ENCODE data around the gene ARHGEF7. TPM values are rescaled to one million over a fixed set of nuclear protein-coding genes. Genes with fewer than 3 reads are reported as not detected.

ARHGEF7 gene
- total RNA-seq, 1 donor from 2014 or later = 50.6 TPM

DNA sequence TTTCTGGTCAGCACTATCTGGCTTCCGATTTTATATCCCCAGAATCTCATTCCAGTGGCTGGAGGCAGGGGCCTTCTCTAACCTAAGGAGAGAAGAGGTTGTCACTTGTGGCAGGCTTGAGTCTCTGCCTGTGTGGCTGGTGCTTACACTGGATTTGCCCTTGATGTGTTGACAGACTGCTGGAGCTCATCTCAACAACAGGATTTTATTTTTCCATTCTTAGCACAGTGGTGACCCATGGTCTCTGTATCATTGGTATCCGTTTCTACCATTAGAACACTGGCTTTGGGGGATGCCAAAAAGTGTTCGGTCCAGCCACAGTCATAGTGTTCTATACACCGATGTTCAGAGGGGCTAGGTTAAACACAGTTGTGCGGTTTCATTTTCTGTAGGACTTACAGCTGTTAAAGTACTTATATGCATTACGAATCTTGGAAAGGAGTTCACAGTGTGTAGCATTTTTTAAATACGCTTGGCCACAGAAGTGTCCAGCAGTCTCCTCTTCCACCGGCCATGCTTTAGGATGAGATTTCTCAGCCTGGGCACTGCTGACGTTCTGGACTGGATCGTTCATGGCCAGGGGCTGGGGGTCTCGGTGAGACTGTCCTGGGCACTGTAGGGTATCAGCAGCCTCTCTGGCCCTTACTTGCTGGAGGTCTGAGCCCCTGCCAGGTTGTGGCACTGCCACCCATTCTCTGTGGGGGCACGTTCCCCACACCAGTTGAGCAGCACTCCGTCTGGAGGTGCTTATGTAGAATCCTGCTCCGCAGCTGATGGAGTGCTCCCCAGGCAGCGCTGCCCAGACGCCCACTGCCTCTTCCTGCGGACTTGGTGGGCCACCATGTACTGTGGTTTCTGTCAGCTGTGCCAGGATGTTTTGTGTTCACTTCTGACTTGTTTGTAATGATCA lies 163.9 kb downstream of the ARHGEF7 start:
- peak; percentile 73 for ATAC-seq
- DNase-seq (ENCODE audit: missing footprints) = no peak
- intact Hi-C loops (cut with DNase I) = loop anchor here (2.0 kb wide), 1 partner anchor 26 kb away; no protein-coding TSS in a partner anchor

DNA sequence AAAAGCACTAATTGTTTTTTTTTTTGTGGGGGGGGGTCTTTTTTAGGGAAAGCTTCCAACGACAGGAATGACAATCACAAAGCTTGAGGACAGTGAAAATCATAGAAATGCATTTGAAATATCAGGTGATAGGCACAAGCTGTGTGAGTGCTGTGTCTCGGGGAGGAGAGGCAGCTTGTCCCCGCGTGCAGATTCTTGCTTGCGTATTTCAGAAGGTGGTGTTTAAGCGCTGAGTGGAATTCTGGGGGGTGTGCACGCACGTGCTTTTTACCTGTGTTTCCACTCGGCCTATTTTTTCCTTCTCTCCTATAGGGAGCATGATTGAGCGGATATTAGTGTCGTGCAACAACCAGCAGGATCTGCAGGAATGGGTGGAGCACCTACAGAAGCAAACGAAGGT lies 165.1 kb downstream of the ARHGEF7 start:
- DNase-seq (ENCODE audit: missing footprints) = no peak
- intact Hi-C loops (cut with DNase I) = loop anchor here (10.0 kb wide), 1 partner anchor 215 kb away; no protein-coding TSS in a partner anchor
- no peak for ATAC-seq

DNA sequence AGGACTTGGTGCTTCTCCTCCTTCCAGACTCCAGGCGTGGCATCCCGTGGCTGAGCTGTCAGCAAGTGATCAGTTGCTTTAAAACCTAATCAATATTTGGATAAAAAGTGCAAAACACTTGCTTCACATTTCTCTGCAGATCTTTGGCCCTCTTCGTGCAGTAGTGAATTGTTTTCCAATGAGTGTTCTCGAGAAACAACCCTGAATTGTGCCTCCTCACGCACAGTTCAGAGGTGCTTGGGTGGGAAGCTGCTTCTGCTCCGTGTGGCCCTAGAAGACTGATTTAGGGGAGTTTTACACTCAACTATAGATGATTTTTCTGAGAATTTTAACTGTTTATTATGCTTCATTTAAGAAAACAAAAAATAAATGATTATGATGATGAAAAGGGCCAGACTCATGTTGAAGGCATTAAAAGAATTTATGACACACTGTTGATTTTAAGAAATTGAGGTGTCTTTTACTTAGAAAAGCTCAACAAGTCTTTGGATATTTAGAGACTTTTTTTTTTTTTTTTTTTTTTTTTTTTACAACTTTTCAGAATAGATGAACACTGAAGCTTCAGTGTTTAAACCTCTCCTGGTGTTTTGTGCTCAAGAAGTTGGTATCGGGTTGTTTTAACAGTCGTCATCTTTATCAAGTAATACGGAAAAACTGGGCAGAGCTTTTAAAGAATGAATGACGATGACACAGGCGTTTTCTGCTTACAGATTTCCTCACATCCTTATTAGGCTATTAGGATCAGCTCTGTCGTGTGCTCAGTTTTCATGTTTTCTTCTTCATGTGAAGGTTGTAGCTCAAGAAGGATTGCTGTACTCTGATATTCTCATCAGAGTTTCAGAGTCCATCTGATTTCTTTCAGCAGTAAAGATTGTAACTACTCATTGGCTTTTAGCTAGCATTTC lies 165.8 kb downstream of the ARHGEF7 start:
- DNase-seq (ENCODE audit: missing footprints) (no peak), ATAC-seq (no peak)
- intact Hi-C loops (cut with DNase I) = loop anchor here (10.0 kb wide), 1 partner anchor 216 kb away; no protein-coding TSS in a partner anchor

DNA sequence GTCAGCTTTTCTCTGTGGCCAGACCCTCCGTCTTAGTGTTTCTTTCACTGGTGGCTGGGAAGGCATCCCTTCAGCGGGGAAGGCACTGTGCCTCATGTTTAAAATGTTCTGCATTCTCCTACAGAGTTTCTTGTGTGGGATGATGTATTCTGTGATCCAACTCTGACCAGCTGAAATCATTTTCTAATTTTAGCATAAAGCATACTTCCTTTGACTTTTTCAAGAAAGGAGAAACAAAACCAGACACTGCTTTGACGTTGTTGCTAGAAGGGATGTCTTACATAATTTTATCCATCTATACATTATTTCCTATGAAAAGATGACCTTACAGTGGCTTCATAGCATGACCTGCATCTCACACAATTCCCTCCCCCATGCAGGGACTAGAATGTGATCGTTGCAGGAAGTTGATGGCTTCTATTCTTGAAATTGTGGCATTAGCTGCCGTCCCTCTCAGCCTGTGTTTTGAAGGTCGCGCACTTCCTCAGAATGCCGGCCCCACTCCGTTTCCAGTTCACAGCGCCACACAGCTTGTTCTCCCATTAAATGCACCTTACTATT lies 166.7 kb downstream of the ARHGEF7 start:
- DNase-seq (ENCODE audit: missing footprints) (no peak), ATAC-seq (peak; percentile 20)
- intact Hi-C loops (cut with DNase I) = loop anchor here (10.0 kb wide), 1 partner anchor 217 kb away; no protein-coding TSS in a partner anchor

DNA sequence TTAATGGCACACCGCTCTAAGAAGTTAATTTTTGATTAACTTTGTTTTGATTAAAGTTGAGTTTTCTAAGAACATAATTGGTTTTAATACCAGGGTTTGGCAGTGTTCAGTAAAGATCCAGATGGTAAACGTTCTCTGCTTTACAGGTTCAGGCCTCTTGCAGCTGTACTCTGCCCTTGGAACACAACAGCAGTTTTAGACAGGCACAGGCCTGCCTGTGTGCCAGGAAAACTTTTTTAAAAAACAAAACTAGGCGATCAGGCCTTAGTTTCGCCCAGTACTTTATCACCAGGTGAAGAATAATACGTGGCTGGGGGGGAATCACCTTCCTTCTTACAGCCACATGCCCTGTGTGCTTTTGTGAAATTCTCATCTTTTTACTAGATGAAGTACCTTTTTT lies 167.3 kb downstream of the ARHGEF7 start:
- intact Hi-C loops (cut with DNase I) = loop anchor here (10.0 kb wide), 1 partner anchor 218 kb away; no protein-coding TSS in a partner anchor
- DNase-seq (ENCODE audit: missing footprints) (no peak), ATAC-seq (no peak)

DNA sequence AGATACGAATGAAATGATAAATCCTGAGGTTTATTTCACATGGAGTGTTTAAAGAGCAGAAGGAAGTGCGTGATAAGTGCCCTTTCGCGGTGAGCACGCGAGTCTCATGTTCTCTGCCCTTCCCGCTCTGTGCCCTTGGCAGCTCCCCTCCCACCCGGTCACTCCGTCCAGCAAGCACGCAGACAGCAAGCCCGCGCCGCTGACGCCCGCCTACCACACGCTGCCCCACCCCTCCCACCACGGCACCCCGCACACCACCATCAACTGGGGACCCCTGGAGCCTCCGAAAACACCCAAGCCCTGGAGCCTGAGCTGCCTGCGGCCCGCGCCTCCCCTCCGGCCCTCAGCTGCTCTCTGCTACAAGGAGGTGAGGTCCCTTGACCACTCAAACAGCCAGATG lies 167.9 kb downstream of the ARHGEF7 start:
- intact Hi-C loops (cut with DNase I) = loop anchor here (10.0 kb wide), 1 partner anchor 218 kb away; no protein-coding TSS in a partner anchor
- ATAC-seq (peak; percentile 54), DNase-seq (ENCODE audit: missing footprints) (no peak)

DNA sequence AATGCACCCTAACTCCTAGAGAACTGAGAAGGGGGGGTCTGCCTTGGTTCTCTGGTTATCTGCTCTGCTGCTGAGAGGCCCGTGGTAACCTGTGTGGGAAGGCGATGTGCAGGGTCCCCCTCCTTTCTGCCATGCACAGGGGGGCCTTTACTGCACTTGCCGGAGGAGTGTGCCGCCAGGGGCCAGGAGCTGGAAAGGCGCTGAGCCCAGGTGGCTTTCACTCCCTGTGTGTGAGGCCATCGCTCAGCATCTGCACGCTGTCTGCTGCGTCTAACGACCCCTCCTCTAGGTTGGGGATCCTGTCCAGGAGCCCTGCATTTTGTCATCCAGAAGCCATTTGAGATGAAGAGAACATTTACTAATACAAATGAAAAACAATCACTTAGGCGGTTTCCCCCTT lies 168.3 kb downstream of the ARHGEF7 start:
- intact Hi-C loops (cut with DNase I) = loop anchor here (10.0 kb wide), 1 partner anchor 219 kb away; no protein-coding TSS in a partner anchor
- ATAC-seq = no peak

DNA sequence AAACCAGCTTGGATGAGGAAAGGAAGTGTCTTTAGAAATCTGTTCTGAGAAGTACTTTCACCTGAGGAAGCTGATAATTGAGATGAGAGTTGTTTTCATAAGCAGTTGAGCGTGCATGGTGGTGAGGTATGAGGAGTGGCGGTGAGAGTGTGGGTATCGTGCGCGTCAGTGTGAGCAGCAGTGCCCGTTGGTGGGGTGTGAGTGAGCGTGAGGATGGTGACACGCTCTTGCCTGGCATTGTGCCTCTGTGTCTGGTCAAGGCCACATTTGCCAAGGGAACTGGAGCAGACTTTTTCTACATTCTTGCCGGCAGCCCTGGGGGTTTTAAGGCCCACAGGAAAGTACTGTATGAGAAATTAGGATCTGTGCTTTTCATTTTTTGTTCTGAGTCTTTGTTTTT lies 168.9 kb downstream of the ARHGEF7 start:
- ATAC-seq (no peak), DNase-seq (ENCODE audit: missing footprints) (no peak)
- intact Hi-C loops (cut with DNase I) = loop anchor here (10.0 kb wide), 1 partner anchor 219 kb away; no protein-coding TSS in a partner anchor

More for the DNA sequence above, 168.3 kb downstream of the ARHGEF7 start:
- no peak for DNase-seq (ENCODE audit: missing footprints)

DNA sequence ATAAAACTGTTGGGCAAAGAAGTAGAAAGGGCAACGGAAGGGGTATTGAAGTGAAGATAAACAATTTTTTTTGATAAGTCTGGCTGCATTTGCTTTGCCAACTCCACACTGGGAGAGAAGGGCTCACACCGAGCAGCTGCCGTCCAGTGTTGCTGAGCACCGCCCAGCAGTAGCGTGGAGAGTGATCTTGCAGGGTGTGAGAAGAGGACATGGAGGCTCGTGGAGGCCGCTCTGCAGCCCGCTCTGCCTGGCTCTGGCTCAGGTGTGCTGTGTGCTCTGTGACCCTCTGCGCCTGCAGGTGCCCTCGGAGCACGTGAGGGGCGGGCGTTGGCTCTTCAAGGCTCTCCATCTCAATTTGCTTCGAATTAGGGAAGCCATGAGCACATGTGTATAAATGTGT lies 169.5 kb downstream of the ARHGEF7 start:
- DNase-seq (ENCODE audit: missing footprints) (no peak), ATAC-seq (no peak)
- intact Hi-C loops (cut with DNase I) = loop anchor here (10.0 kb wide), 1 partner anchor 220 kb away; no protein-coding TSS in a partner anchor

DNA sequence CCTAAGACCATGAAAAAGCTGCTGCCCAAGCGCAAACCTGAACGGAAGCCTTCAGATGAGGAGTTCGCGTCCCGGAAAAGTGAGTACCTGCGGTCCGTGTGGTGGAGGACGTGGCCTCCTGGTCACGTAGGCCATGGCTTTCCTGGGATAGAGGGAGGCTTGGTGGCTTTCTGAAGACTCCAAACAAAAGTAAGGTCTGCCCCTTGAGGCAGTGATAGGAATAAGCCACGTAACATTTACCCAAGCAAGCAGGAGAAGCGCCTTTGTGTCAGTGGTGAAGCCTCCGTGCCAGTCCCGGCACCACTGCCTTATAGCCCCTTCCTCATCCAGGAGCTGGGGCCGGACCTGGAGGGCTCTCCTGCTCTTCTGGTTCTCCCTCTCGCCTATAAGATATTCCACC lies 171.1 kb downstream of the ARHGEF7 start:
- intact Hi-C loops (cut with DNase I) = loop anchor here (10.0 kb wide), 1 partner anchor 221 kb away; no protein-coding TSS in a partner anchor
- DNase-seq (ENCODE audit: missing footprints) = no peak
- no peak for ATAC-seq

DNA sequence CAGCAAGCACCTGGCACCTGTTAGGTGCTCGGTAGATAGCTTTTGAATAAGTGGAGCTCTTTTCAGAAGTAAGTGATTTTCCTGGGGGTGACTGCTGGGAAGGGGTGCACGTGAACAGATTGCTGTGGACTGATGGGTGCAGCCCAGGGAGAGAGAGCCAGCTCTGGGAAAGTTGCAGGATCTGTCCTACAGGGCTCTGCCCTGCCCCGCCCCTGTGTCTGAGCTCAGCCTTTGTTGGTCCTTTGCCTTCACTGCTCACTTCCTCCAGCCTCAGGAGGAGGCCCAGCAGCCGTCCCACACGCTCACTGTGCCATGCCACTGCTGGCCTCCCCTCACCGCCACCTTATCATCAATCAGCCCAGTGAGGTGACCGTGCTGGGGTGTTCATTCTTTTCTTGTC lies 171.6 kb downstream of the ARHGEF7 start:
- ATAC-seq = no peak
- intact Hi-C loops (cut with DNase I) = loop anchor here (10.0 kb wide), 1 partner anchor 222 kb away; no protein-coding TSS in a partner anchor
- DNase-seq (ENCODE audit: missing footprints) = no peak

DNA sequence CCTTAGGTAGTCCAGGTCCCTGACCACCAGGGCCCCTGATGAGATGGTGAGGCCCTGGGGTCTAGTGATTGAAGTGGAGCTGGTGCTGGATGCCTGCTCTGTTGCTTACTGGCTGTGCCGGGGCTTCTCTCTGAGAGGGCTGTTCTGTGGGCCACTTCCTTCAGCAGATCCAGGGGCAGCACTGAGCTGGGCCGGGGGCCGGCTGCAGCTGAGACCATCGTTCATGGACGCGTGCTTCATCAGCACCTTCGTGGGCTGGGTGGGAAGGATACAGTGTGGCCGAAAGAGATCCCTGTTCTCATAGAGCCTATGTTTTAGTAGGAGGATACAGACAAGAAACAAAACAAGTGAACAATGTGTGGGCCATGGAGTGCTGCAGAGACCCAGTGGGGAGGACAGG lies 172.1 kb downstream of the ARHGEF7 start:
- DNase-seq (ENCODE audit: missing footprints) (no peak), ATAC-seq (no peak)
- intact Hi-C loops (cut with DNase I) = loop anchor here (10.0 kb wide), 1 partner anchor 222 kb away; no protein-coding TSS in a partner anchor

DNA sequence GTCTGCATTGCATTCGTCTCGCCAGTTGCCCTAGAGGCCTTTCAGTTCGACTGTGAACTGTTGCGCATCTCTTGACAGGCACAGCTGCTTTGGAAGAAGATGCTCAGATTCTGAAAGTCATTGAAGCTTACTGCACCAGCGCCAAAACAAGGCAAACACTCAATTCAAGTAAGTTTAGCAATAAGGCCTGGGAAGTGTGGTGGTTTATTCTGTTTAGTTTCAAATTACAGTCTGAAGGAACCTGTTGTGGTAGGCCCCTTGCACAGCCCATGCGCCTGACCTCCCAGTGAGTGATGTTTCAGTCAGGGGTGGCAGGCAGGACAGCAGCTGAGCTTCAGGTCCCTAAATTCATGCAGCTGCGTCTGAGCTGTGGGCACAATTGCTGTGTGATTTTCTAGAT lies 173.2 kb downstream of the ARHGEF7 start:
- no peak for DNase-seq (ENCODE audit: missing footprints)
- intact Hi-C loops (cut with DNase I) = loop anchor here (10.0 kb wide), 1 partner anchor 223 kb away; no protein-coding TSS in a partner anchor
- ATAC-seq = no peak

DNA sequence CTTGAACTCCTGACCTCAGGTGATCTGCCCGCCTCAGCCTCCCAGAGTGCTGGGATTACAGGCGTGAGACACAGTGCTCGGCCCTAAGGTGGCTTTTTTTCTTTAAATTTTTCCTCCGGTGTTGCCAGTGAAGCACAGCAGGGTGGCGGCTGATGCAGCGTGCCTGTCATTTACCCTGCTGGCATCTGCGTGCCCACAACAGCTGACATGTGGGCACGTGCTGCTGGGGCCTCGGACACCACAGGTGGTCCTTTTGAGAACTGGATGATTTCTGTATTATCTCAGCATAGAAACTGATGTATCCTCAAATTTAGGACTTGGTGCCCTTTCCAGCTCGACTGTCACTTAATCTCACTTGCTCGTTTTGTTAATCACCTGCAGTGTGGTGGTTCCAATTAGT lies 174.1 kb downstream of the ARHGEF7 start:
- intact Hi-C loops (cut with DNase I) = loop anchor here (10.0 kb wide), 1 partner anchor 224 kb away; no protein-coding TSS in a partner anchor

DNA sequence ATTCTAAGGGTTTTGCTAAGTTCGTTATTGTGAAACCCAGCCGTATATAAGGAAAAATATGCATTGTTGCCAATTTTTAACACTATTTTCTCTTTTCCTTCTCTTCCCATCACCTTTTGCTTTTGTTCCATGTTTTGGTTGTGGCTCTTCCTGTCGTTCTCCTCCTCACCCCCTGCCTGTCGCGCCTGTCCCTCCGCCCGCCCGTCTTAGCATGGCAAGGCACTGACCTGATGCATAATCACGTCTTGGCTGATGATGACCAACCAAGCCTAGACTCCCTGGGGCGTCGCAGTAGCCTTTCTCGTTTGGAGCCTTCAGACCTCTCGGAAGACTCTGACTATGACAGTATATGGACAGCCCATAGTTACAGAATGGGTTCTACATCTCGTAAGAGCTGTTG lies 176.8 kb downstream of the ARHGEF7 start:
- DNase-seq (ENCODE audit: missing footprints) (no peak), ATAC-seq (no peak)
- intact Hi-C loops (cut with DNase I) = no loop called here

More for the DNA sequence above, 174.1 kb downstream of the ARHGEF7 start:
- no peak for ATAC-seq
- DNase-seq (ENCODE audit: missing footprints) = no peak

DNA sequence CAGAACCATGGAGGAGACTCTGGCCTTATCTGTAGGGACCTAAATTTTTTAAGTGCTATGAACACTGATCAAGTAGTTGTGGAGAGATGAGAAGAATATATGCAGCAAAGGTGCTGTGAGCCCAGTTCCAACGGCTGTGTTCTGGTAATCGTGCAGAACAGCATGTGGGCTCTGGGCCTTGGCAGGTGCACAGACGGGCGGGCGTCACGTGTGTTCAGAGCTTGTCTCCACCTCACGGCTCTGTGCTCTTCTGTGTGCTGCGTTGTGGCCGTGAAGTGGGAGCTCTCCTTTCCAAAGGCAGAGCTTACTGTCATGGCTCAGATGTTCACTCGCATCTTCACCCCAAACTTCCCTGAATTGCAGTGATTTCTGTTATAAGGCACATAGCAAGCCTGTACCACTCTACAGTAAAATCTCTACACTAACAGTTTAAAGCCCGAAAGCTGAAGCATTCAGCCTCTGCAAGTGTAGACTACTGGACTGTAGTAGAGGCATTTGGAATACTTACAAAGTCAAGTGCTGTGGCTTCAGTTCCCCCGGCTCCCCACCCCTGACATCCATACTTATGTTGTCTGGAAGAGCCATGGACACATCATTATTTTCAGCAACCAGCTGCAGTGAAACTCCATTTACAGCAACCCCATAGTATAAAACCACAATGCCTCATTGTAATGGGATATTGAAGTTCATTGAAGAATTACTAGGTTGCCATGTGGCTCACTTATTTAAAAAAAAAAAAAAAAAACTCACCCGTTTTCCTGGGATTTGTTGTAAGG lies 177.8 kb downstream of the ARHGEF7 start:
- intact Hi-C loops (cut with DNase I) = no loop called here
- DNase-seq (ENCODE audit: missing footprints) (no peak), ATAC-seq (no peak)

DNA sequence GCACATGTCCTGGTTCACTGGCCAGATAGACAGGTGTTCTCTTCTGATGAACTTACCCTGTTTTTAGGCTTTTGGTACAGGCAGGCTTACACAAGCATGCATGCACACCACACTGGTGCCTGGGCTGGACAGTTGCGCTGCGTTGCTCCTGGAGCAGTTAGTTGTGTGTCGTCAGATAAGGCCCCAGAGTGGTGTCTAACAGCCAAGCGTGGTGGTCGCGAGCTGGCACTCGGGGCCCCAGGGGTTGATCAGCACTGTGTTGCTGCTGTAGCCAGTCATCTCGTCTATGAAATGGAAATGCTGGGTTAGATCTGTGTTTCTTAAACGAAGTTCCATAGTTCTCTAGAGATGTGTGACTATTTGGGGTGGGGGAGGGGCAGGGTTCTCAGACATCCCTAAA lies 180.8 kb downstream of the ARHGEF7 start:
- intact Hi-C loops (cut with DNase I) = no loop called here
- ATAC-seq = no peak
- DNase-seq (ENCODE audit: missing footprints) = no peak

DNA sequence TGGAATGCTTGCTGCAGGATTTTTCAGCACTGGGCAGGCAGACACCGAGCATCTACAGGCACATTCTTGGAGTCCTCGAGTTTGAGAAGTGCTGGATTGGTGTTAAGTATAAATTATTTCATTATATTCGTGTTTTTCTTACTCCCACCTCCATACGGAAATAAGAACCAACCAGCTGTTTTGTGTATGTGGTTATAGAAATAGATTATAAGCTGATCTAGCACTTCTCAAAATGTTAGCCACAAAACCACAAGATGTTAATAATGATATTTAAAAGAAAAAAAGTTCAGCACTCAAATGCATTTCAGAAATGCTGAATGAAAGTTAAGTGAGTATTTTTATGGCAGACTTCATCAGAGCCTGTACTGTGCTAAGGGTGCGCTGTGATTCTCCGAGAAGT lies 181.3 kb downstream of the ARHGEF7 start:
- intact Hi-C loops (cut with DNase I) = no loop called here
- no peak for ATAC-seq
- DNase-seq (ENCODE audit: missing footprints) = no peak

Measured in Right ventricle myocardium inferior (tissue), 1 donor.